Natural killer cell (primary cell): ENCODE measurements around the gene PRDX2. TPM values are rescaled to one million over a fixed set of nuclear protein-coding genes. Genes with fewer than 3 reads are reported as not detected.
A peak's percentile ranks its signal among the peaks of the same experiment; 100 is the strongest.

Experiments
- ATAC-seq, 3 donors: fragments of 150-1000 bp in 2 of 3; fragments of 200-7000 bp in 1 of 3; cut with Tn5 transposase; 1 replicate in 1 of 3; 2 replicates in 2 of 3; pipeline ENCODE4 v1.10.0; 2021; ENCODE audit warnings: mild to moderate bottlenecking in 2 of 3, moderate library complexity in 2 of 3
- DNase-seq, 2 donors: peaks; one replicate each; pipeline versions ENCODE4 v3.0.0 to v3.0.0-alpha.2; 2013 to 2021; ENCODE audit warnings: mixed read lengths in 1 of 2
- H3K27ac ChIP-seq: one replicate; pipeline ENCODE4 v1.5.1; 2013; ENCODE audit warnings: mild to moderate bottlenecking, low read length
- H3K27me3 ChIP-seq: one replicate; pipeline ENCODE4 v1.6.1; 2013; ENCODE audit warnings: low read length; ENCODE audit not compliant: control insufficient read depth, insufficient read depth
- H3K36me3 ChIP-seq: one replicate; pipeline ENCODE4 v1.6.1; 2013; ENCODE audit warnings: low read length; ENCODE audit not compliant: control insufficient read depth, insufficient read depth
- H3K4me1 ChIP-seq: one replicate; pipeline ENCODE4 v1.6.1; 2013; ENCODE audit warnings: low read length; ENCODE audit not compliant: control insufficient read depth, insufficient read depth
- H3K4me3 ChIP-seq: one replicate; pipeline ENCODE4 v1.5.1; 2013; ENCODE audit warnings: low read length
- H3K9me3 ChIP-seq: one replicate; pipeline ENCODE4 v1.6.1; 2013; ENCODE audit warnings: low read length; ENCODE audit not compliant: control insufficient read depth, insufficient read depth
- H3K27ac Mint-ChIP-seq, 2 donors: one replicate each; pipeline ENCODE4 v1.8.0; 2022; ENCODE audit warnings: mild to moderate bottlenecking in 2 of 2, mixed read lengths in 2 of 2, moderate library complexity in 1 of 2
- H3K27me3 Mint-ChIP-seq, 2 donors: one replicate each; pipeline ENCODE4 v1.8.0; 2022; ENCODE audit warnings: low read depth in 2 of 2, mixed read lengths in 2 of 2
- H3K36me3 Mint-ChIP-seq: one replicate; pipeline ENCODE4 v1.8.0; 2022; ENCODE audit warnings: mixed read lengths
- H3K4me1 Mint-ChIP-seq, 2 donors: one replicate each; pipeline ENCODE4 v1.8.0; 2022; ENCODE audit warnings: mixed read lengths in 2 of 2
- H3K4me3 Mint-ChIP-seq: one replicate; pipeline ENCODE4 v1.8.0; 2022; ENCODE audit warnings: mild to moderate bottlenecking, moderate library complexity, mixed read lengths
- H3K9me3 Mint-ChIP-seq, 2 donors: one replicate each; pipeline ENCODE4 v1.8.0; 2022; ENCODE audit warnings: mixed read lengths in 2 of 2
- CTCF ChIP-seq: fragments of 200-600 bp; IDR thresholded peaks from one replicate; pipeline ENCODE4 v1.8.0; 2022; ENCODE audit warnings: antibody characterized with exemption
- WGBS: methylation state at CpG from one replicate; pipeline ENCODE4 v1.1.7; 2013; ENCODE audit warnings: missing lambda C conversion rate; ENCODE audit not compliant: insufficient coverage; 5-methylcytosine and 5-hydroxymethylcytosine counted together
- intact Hi-C: fragments of 100-400 bp; cut with micrococcal nuclease; formaldehyde crosslinking; loops from one replicate; pipeline ENCODE4 v1.14.2; 2022
- total RNA-seq, 4 donors: library from RNA; stranded (reverse); fragments of 120-200 nt in 1 of 4; gene quantifications; one replicate each; pipeline versions ENCODE4 v1.2.3 to v1.2.4, GENCODE V29; 2013 to 2022

Gene PRDX2
- total RNA-seq, 3 donors from 2014 or later (not counting 1 experiment from before 2014, with no cell fraction given): 28.8 to 67.1 (median 66.9) TPM

- Mint-ChIP-seq H3K4me3 (peak overlapping the region; percentile 83), H3K27ac (peak overlapping the region in 1 of 2 donors; percentile 75), H3K4me1 (peaks cover 13 to 25% of the 10 kb centered on the region in 2 donors), H3K9me3 (no peaks in the 10 kb centered on the region), H3K27me3 (no peaks in the 10 kb centered on the region), H3K36me3 (no peaks in the 10 kb centered on the region)
- 1% methylated on average over 88 of the region's 88 CpGs for WGBS
- ATAC-seq (peak; percentile 59 to 81 (median 70)), DNase-seq (peak; percentile 87 to 98)
- Histone ChIP-seq H3K4me1 (peaks cover 83% of the 10 kb centered on the region), H3K36me3 (no peaks in the 10 kb centered on the region), H3K27me3 (no peaks in the 10 kb centered on the region), H3K9me3 (no peaks in the 10 kb centered on the region), H3K27ac (peak overlapping the region; percentile 98), H3K4me3 (peak overlapping the region; percentile 51)
- TF ChIP-seq CTCF: no peak
- intact Hi-C loops: loop anchor here (1.0 to 10.0 kb wide), 2 partner anchors 9 to 262 kb away; partner anchors contain the start of gene JUNB
Measured at GRCh38 chr19:12782424-12783290, 18.9 kb downstream of the PRDX2 start.

GRCh38 chr19:12782174-12782423, 19.5 kb downstream of the PRDX2 start:
- no peak for TF ChIP-seq CTCF
- peaks cover 86% of the 10 kb centered on the region for H3K4me1 ChIP-seq
- Mint-ChIP-seq H3K9me3 (no peaks in the 10 kb centered on the region), H3K36me3 (no peaks in the 10 kb centered on the region), H3K27me3 (no peaks in the 10 kb centered on the region), H3K27ac (peak overlapping the region in 1 of 2 donors; percentile 75), H3K4me1 (peaks cover 16 to 30% of the 10 kb centered on the region in 2 donors), H3K4me3 (peak overlapping the region; percentile 83)
- H3K9me3 ChIP-seq: no peaks in the 10 kb centered on the region
- intact Hi-C loops: loop anchor here (1.0 to 10.0 kb wide), 2 partner anchors 9 to 263 kb away; partner anchors contain the start of gene JUNB
- no peak for DNase-seq
- H3K27ac ChIP-seq: peak overlapping the region; percentile 98
- ATAC-seq: no peak
- WGBS: under 1% methylated on average over 12 of the region's 12 CpGs
- no peaks in the 10 kb centered on the region for H3K27me3 ChIP-seq
- H3K36me3 ChIP-seq: no peaks in the 10 kb centered on the region
- peak overlapping the region; percentile 37 for H3K4me3 ChIP-seq

GRCh38 chr19:12779162-12779993, 22.2 kb downstream of the PRDX2 start:
- H3K4me1 Mint-ChIP-seq: peaks cover 16 to 36% of the 10 kb centered on the region in 2 donors
- intact Hi-C loops: no loop called here
- 86% methylated on average over 15 of the region's 15 CpGs for WGBS

More at GRCh38 chr19:12779162-12779993, 22.2 kb downstream of the PRDX2 start:
- DNase-seq (peak in 1 of 2 donors; percentile 44), ATAC-seq (no peak)
- no peaks in the 10 kb centered on the region for H3K36me3 Mint-ChIP-seq
- no peaks in the 10 kb centered on the region for H3K9me3 Mint-ChIP-seq
- no peak for TF ChIP-seq CTCF
- H3K4me3 Mint-ChIP-seq: peak overlapping the region; percentile 49
- H3K27ac Mint-ChIP-seq: peak overlapping the region; percentile 34 to 90
- H3K27me3 Mint-ChIP-seq: no peaks in the 10 kb centered on the region
- no peaks in the 10 kb centered on the region for H3K36me3 ChIP-seq
- no peak overlapping the region for H3K4me3 ChIP-seq
- H3K9me3 ChIP-seq: no peaks in the 10 kb centered on the region
- H3K27ac ChIP-seq: no peak overlapping the region
- H3K4me1 ChIP-seq: peaks cover 73% of the 10 kb centered on the region
- H3K27me3 ChIP-seq: no peaks in the 10 kb centered on the region
